Inflammatory macrophage treated with lipopolysaccharide for 1 hour (primary cell): ENCODE results near the gene MICU2.

Source experiments
- DNase-seq, 2 donors: peaks; one replicate each; pipeline ENCODE4 v3.0.0-alpha.2; 2020 to 2022

Gene MICU2

GRCh38 chr13:21541271-21541670 is 62.7 kb downstream of the MICU2 start:
- no peak for DNase-seq

- DNase-seq, result no peak
Observed at GRCh38 chr13:21539687-21540086, 64.3 kb downstream of the MICU2 start.

- no peak for DNase-seq
Observed at GRCh38 chr13:21538753-21539152, 65.2 kb downstream of the MICU2 start.

GRCh38 chr13:21538280-21538679 is 65.7 kb downstream of the MICU2 start:
- DNase-seq, result no peak

GRCh38 chr13:21537105-21537504 is 66.9 kb downstream of the MICU2 start:
- no peak for DNase-seq

- DNase-seq, result no peak
Observed at GRCh38 chr13:21534760-21535159, 69.2 kb downstream of the MICU2 start.

- DNase-seq, result no peak
Observed at GRCh38 chr13:21531455-21531854, 72.5 kb downstream of the MICU2 start.

GRCh38 chr13:21530656-21531055 is 73.3 kb downstream of the MICU2 start:
- no peak for DNase-seq

GRCh38 chr13:21529146-21529893 is 74.7 kb downstream of the MICU2 start:
- DNase-seq, result no peak

GRCh38 chr13:21528616-21529015 is 75.4 kb downstream of the MICU2 start:
- no peak for DNase-seq

- DNase-seq, result no peak
Observed at GRCh38 chr13:21526707-21527540, 77.0 kb downstream of the MICU2 start.

- no peak for DNase-seq
Observed at GRCh38 chr13:21522847-21523246, 81.1 kb downstream of the MICU2 start.

- no peak for DNase-seq
Observed at GRCh38 chr13:21522130-21522529, 81.8 kb downstream of the MICU2 start.

GRCh38 chr13:21518617-21519144 is 85.3 kb downstream of the MICU2 start:
- no peak for DNase-seq

GRCh38 chr13:21517576-21517975 is 86.4 kb downstream of the MICU2 start:
- no peak for DNase-seq

GRCh38 chr13:21516805-21517204 is 87.2 kb downstream of the MICU2 start:
- DNase-seq, result no peak

GRCh38 chr13:21511849-21512248 is 92.1 kb downstream of the MICU2 start:
- no peak for DNase-seq

GRCh38 chr13:21504379-21504778 is 99.6 kb downstream of the MICU2 start:
- no peak for DNase-seq

- DNase-seq, result no peak
Observed at GRCh38 chr13:21501686-21502085, 102.3 kb downstream of the MICU2 start.

GRCh38 chr13:21486322-21486721 is 117.6 kb downstream of the MICU2 start:
- DNase-seq, result no peak

- DNase-seq, result no peak
Observed at GRCh38 chr13:21483748-21484147, 120.2 kb downstream of the MICU2 start.

- no peak for DNase-seq
Observed at GRCh38 chr13:21481359-21481758, 122.6 kb downstream of the MICU2 start.

- peak; percentile 58 to 95 for DNase-seq
Observed at GRCh38 chr13:21478881-21479808, 124.8 kb downstream of the MICU2 start.
